MM.1S (cell line): ENCODE data around the gene FBXW4.

Experiments used
- DNase-seq: peaks from one replicate; pipeline ENCODE4 v3.0.0-alpha.2; 2015
- H2AFZ ChIP-seq: fragments of 300-600 bp; sonication (generic); 2 replicates; pipeline ENCODE4 v1.6.0; 2016; ENCODE audit warnings: antibody characterized with exemption, low read length
- H3F3A ChIP-seq: fragments of 300-600 bp; sonication (generic); 2 replicates; pipeline ENCODE4 v1.6.1; 2016; ENCODE audit warnings: mild to moderate bottlenecking, antibody characterized with exemption, low read length, moderate library complexity, mixed read lengths; ENCODE audit not compliant: insufficient read depth
- H3K27ac ChIP-seq: fragments of 300-600 bp; sonication (generic); 2 replicates; pipeline ENCODE4 v1.5.1; 2016; ENCODE audit warnings: mild to moderate bottlenecking, low read length
- H3K27me3 ChIP-seq: fragments of 300-600 bp; sonication (generic); replicated peaks from 2 replicates; pipeline ENCODE4 v1.6.0; 2016; ENCODE audit warnings: low read length; ENCODE audit not compliant: insufficient read depth
- H3K36me3 ChIP-seq: fragments of 300-600 bp; sonication (generic); replicated peaks from 2 replicates; pipeline ENCODE4 v1.6.1; 2016; ENCODE audit warnings: mild to moderate bottlenecking, low read length, mixed read lengths; ENCODE audit not compliant: insufficient read depth
- H3K4me1 ChIP-seq: fragments of 300-600 bp; sonication (generic); 2 replicates; pipeline ENCODE4 v1.6.1; 2016; ENCODE audit warnings: low read length, mixed read lengths
- H3K4me2 ChIP-seq: fragments of 300-600 bp; sonication (generic); 2 replicates; pipeline ENCODE4 v1.6.0; 2016; ENCODE audit warnings: low read depth, low read length
- H3K4me3 ChIP-seq: fragments of 300-600 bp; sonication (generic); 2 replicates; pipeline ENCODE4 v1.5.1; 2016; ENCODE audit warnings: low read length, mixed read lengths
- H3K79me2 ChIP-seq: fragments of 300-600 bp; sonication (generic); 2 replicates; pipeline ENCODE4 v1.6.1; 2016; ENCODE audit warnings: mixed run types, low read length, mixed read lengths
- H3K9ac ChIP-seq: fragments of 300-600 bp; sonication (generic); 2 replicates; pipeline ENCODE4 v1.6.1; 2016; ENCODE audit warnings: low read length, mixed read lengths
- H3K9me2 ChIP-seq: fragments of 300-600 bp; sonication (generic); replicated peaks from 2 replicates; pipeline ENCODE4 v1.6.1; 2016; ENCODE audit warnings: mild to moderate bottlenecking, low read length, mixed read lengths; ENCODE audit not compliant: insufficient read depth
- H3K9me3 ChIP-seq: fragments of 300-600 bp; sonication (generic); replicated peaks from 2 replicates; pipeline ENCODE4 v1.6.1; 2016; ENCODE audit warnings: mild to moderate bottlenecking, low read length, mixed read lengths; ENCODE audit not compliant: insufficient read depth
- H4K20me1 ChIP-seq: fragments of 300-600 bp; sonication (generic); 2 replicates; pipeline ENCODE4 v1.6.1; 2016; ENCODE audit warnings: mild to moderate bottlenecking, low read length, moderate library complexity, mixed read lengths; ENCODE audit not compliant: insufficient read depth
- EZH2 ChIP-seq: fragments of 300-600 bp; sonication (generic); optimal IDR thresholded peaks from 2 replicates; pipeline ENCODE3; 2017; ENCODE audit warnings: low read depth, mild to moderate bottlenecking, antibody characterized with exemption, low read length, mixed read lengths
- EZH2phosphoT487 ChIP-seq: fragments of 300-600 bp; sonication (generic); IDR thresholded peaks from 2 replicates; pipeline ENCODE4 v1.6.1; 2018; ENCODE audit warnings: antibody characterized with exemption, low read length
- TF ChIP-seq, protein P1 (sequence below): fragments of 300-600 bp; sonication (generic); IDR thresholded peaks from 2 replicates; pipeline ENCODE4 v1.5.1; 2016; ENCODE audit warnings: antibody characterized with exemption, low read length, mixed read lengths

Gene FBXW4

GRCh38 chr10:101563497-101564040 is 131.4 kb downstream of the FBXW4 start:
- no peak overlapping the region for H3K9ac ChIP-seq
- no peaks in the 10 kb centered on the region for H3K9me3 ChIP-seq
- H3K4me1 ChIP-seq, result peaks cover 2% of the 10 kb centered on the region; the same call in 1 of the 2 replicates
- no peak overlapping the region for H3K27ac ChIP-seq
- DNase-seq, result no peak
- TF ChIP-seq EZH2, result no peak
- TF ChIP-seq, protein P1, sequence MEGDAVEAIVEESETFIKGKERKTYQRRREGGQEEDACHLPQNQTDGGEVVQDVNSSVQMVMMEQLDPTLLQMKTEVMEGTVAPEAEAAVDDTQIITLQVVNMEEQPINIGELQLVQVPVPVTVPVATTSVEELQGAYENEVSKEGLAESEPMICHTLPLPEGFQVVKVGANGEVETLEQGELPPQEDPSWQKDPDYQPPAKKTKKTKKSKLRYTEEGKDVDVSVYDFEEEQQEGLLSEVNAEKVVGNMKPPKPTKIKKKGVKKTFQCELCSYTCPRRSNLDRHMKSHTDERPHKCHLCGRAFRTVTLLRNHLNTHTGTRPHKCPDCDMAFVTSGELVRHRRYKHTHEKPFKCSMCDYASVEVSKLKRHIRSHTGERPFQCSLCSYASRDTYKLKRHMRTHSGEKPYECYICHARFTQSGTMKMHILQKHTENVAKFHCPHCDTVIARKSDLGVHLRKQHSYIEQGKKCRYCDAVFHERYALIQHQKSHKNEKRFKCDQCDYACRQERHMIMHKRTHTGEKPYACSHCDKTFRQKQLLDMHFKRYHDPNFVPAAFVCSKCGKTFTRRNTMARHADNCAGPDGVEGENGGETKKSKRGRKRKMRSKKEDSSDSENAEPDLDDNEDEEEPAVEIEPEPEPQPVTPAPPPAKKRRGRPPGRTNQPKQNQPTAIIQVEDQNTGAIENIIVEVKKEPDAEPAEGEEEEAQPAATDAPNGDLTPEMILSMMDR, result no peak
- TF ChIP-seq EZH2phosphoT487, result no peak
- H4K20me1 ChIP-seq, result no peaks in the 10 kb centered on the region
- no peaks in the 10 kb centered on the region for H3K9me2 ChIP-seq
- H3K4me2 ChIP-seq, result no peak overlapping the region
- H3K4me3 ChIP-seq, result no peak overlapping the region
- no peaks in the 10 kb centered on the region for H3K79me2 ChIP-seq
- no peaks in the 10 kb centered on the region for H3K36me3 ChIP-seq
- no peaks in the 10 kb centered on the region for H3F3A ChIP-seq
- no peaks in the 10 kb centered on the region for H3K27me3 ChIP-seq
- no peak overlapping the region for H2AFZ ChIP-seq

DNA sequence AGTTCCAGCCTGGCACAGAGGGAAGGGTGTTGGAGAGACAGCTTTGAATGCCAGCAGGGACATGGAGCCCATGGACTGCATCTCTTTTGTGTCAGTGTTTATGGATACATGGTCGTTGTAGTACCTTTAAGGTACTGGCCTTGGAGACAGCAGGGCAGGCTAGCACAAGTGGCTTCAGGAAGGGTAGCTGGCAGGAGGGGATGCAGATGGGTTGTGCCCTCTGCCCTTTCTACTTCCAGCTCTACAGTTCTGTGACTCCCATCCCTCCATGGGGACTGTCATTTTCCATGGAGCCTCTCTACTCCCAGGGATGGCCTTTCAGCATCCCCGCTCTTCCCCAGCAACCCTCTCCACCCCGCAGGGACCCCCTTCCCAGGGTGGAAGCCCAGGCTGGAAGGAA is 132.0 kb downstream of the FBXW4 start:
- Histone ChIP-seq H3K4me1 (peaks cover 8% of the 10 kb centered on the region), H3F3A (no peaks in the 10 kb centered on the region), H2AFZ (no peak overlapping the region), H4K20me1 (no peaks in the 10 kb centered on the region), H3K9me3 (no peaks in the 10 kb centered on the region), H3K4me3 (no peak overlapping the region), H3K4me2 (no peak overlapping the region), H3K9me2 (no peaks in the 10 kb centered on the region), H3K9ac (no peak overlapping the region), H3K27me3 (no peaks in the 10 kb centered on the region), H3K27ac (no peak overlapping the region), H3K36me3 (no peaks in the 10 kb centered on the region), H3K79me2 (no peaks in the 10 kb centered on the region)
- no peak for DNase-seq
- TF ChIP-seq EZH2phosphoT487, result no peak
- TF ChIP-seq EZH2, result no peak
- TF ChIP-seq, protein P1, result no peak

- Histone ChIP-seq H3K4me1 (peaks cover 10% of the 10 kb centered on the region), H4K20me1 (no peaks in the 10 kb centered on the region), H3K27me3 (no peaks in the 10 kb centered on the region), H3K9me2 (no peaks in the 10 kb centered on the region), H2AFZ (no peak overlapping the region), H3K36me3 (no peaks in the 10 kb centered on the region), H3K4me3 (no peak overlapping the region), H3K9ac (no peak overlapping the region), H3K9me3 (no peaks in the 10 kb centered on the region), H3K4me2 (no peak overlapping the region), H3F3A (no peaks in the 10 kb centered on the region), H3K79me2 (no peaks in the 10 kb centered on the region), H3K27ac (no peak overlapping the region)
- no peak for DNase-seq
- TF ChIP-seq EZH2 (no peak), EZH2phosphoT487 (no peak)
- TF ChIP-seq, protein P1, result no peak
Measured at GRCh38 chr10:101562231-101562630, 132.7 kb downstream of the FBXW4 start.
